Hepatocyte (in vitro differentiated cells): ENCODE results near the gene MFSD6. TPM values are rescaled to one million over a fixed set of nuclear protein-coding genes. Genes with fewer than 3 reads are reported as not detected.
A peak's percentile ranks its signal among the peaks of the same experiment; 100 is the strongest.

Source experiments
- DNase-seq: peaks from one replicate; pipeline ENCODE4 v3.0.0-alpha.2; 2016; ENCODE audit warnings: low spot score
- H2AFZ ChIP-seq: fragments of 200-600 bp; sonication (generic); 2 replicates; pipeline ENCODE4 v1.6.0; 2016; ENCODE audit warnings: antibody characterized with exemption, mild to moderate bottlenecking
- H3K27ac ChIP-seq: fragments of 200-600 bp; sonication (generic); 2 replicates; pipeline ENCODE4 v1.5.1; 2016; ENCODE audit warnings: mild to moderate bottlenecking
- H3K27me3 ChIP-seq: fragments of 200-600 bp; sonication (generic); 2 replicates; pipeline ENCODE4 v1.6.1; 2016
- H3K36me3 ChIP-seq: fragments of 200-600 bp; sonication (generic); replicated peaks from 2 replicates; pipeline ENCODE4 v1.5.1; 2016; ENCODE audit warnings: low read depth; ENCODE audit not compliant: insufficient read depth
- H3K4me1 ChIP-seq: fragments of 200-600 bp; sonication (generic); 2 replicates; pipeline ENCODE4 v1.5.1; 2016; ENCODE audit warnings: mild to moderate bottlenecking, moderate library complexity; ENCODE audit not compliant: insufficient read depth
- H3K4me2 ChIP-seq: fragments of 200-600 bp; sonication (generic); 2 replicates; pipeline ENCODE4 v1.6.0; 2016
- H3K4me3 ChIP-seq: fragments of 200-600 bp; sonication (generic); 2 replicates; pipeline ENCODE4 v1.5.1; 2016; ENCODE audit warnings: mild to moderate bottlenecking
- H3K79me2 ChIP-seq: fragments of 200-600 bp; sonication (generic); 2 replicates; pipeline ENCODE4 v1.6.0; 2017; ENCODE audit warnings: mild to moderate bottlenecking
- H3K9me2 ChIP-seq: fragments of 200-600 bp; sonication (generic); replicated peaks from 2 replicates; pipeline ENCODE4 v1.6.0; 2017; ENCODE audit warnings: mild to moderate bottlenecking; ENCODE audit not compliant: insufficient read depth
- H3K9me3 ChIP-seq: fragments of 200-600 bp; sonication (generic); 2 replicates; pipeline ENCODE4 v1.5.1; 2016; ENCODE audit warnings: low read depth, mild to moderate bottlenecking
- H4K20me1 ChIP-seq: fragments of 200-600 bp; sonication (generic); 2 replicates; pipeline ENCODE4 v1.6.0; 2016; ENCODE audit warnings: mild to moderate bottlenecking; ENCODE audit not compliant: insufficient read depth, poor library complexity, severe bottlenecking
- EZH2 ChIP-seq: fragments of 200-600 bp; sonication (generic); IDR thresholded peaks from 2 replicates; pipeline ENCODE4 v1.6.1; 2016; ENCODE audit warnings: antibody characterized with exemption, mild to moderate bottlenecking, borderline replicate concordance
- EZH2phosphoT487 ChIP-seq: fragments of 200-600 bp; sonication (generic); IDR thresholded peaks from one replicate; pipeline ENCODE4 v1.6.1; 2018; ENCODE audit warnings: antibody characterized with exemption, mild to moderate bottlenecking, low read depth, moderate library complexity; ENCODE audit not compliant: unreplicated experiment, severe bottlenecking
- WGBS: methylation state at CpG from one replicate; pipeline ENCODE4 v1.1.6; 2016; ENCODE audit warnings: low lambda C conversion rate; ENCODE audit errors: missing lambda C conversion rate; 5-methylcytosine and 5-hydroxymethylcytosine counted together
- polyA plus RNA-seq: library from polyadenylated mRNA; unstranded; fragments of >200 nt; fragmentation: Nextera tagmentation; extraction: Ambion mirVana; gene quantifications from 2 replicates; pipeline ENCODE4 v1.2.1, GENCODE V29; 2016
- total RNA-seq: library from RNA; depleted of rRNA; stranded (reverse); fragments of >200 nt; gene quantifications from 2 replicates; pipeline ENCODE4 v1.2.3, GENCODE V29; 2014
- TF ChIP-seq, protein P1 (sequence below): fragments of 200-600 bp; sonication (generic); IDR thresholded peaks from 2 replicates; pipeline ENCODE4 v1.5.1; 2016; ENCODE audit warnings: antibody characterized with exemption, mild to moderate bottlenecking; ENCODE audit not compliant: poor library complexity

MFSD6 gene
- total and polyA plus RNA-seq, 2 experiments from 2014 or later, result 9.7 to 15.9 TPM

DNA sequence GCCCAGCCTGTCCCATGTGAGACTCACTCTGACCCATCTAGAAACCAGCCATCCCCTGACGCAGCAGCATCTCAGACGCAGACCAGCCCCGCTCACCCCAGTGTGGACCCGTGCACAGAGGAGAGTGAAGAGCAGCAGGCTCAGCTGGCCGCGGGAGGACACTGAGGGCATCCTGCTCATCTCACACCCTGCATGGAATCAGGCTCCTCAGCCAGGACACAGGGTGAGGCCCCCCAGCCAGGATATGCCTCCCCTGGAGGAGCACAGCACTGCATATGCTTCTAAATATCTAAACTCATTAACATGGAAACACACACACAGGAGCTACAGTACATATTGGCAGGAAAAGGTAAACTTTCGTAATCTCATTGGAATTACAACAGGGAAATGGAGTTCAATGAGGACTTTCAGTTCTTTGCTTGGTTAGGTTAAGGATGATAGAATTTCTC, 91.9 kb downstream of the MFSD6 start:
- Histone ChIP-seq H3K9me3 (no peaks in the 10 kb centered on the region), H3K4me1 (no peaks in the 10 kb centered on the region), H3K36me3 (no peaks in the 10 kb centered on the region), H3K27ac (peak overlapping the region; percentile 27), H3K4me2 (no peak overlapping the region), H3K27me3 (no peaks in the 10 kb centered on the region), H3K79me2 (no peaks in the 10 kb centered on the region), H4K20me1 (no peaks in the 10 kb centered on the region), H2AFZ (no peak overlapping the region), H3K9me2 (no peaks in the 10 kb centered on the region), H3K4me3 (no peak overlapping the region)
- WGBS, result 79% methylated on average over 7 of the region's 7 CpGs
- DNase-seq, result no peak
- TF ChIP-seq EZH2 (no peak), EZH2phosphoT487 (no peak)
- TF ChIP-seq, protein P1, sequence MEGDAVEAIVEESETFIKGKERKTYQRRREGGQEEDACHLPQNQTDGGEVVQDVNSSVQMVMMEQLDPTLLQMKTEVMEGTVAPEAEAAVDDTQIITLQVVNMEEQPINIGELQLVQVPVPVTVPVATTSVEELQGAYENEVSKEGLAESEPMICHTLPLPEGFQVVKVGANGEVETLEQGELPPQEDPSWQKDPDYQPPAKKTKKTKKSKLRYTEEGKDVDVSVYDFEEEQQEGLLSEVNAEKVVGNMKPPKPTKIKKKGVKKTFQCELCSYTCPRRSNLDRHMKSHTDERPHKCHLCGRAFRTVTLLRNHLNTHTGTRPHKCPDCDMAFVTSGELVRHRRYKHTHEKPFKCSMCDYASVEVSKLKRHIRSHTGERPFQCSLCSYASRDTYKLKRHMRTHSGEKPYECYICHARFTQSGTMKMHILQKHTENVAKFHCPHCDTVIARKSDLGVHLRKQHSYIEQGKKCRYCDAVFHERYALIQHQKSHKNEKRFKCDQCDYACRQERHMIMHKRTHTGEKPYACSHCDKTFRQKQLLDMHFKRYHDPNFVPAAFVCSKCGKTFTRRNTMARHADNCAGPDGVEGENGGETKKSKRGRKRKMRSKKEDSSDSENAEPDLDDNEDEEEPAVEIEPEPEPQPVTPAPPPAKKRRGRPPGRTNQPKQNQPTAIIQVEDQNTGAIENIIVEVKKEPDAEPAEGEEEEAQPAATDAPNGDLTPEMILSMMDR, result no peak

DNA sequence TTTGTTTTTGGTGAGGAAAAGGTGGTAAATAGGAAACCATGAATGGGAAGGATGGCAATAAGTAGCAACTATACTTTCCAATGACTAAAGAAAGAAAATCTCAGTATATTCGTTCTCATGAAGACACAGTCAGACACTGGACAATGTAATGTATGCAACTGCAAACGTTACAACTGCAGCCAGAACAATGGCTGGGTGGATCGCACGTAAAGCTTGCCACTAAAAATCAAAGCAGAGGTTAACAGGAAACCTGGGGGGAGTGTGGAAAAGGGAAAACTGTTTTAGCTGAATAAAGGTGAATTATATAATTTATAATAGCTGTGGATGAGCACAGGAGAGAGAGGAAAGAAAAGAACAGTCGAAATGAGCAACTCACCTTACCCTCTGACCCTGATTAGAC, 93.1 kb downstream of the MFSD6 start:
- Histone ChIP-seq H3K79me2 (no peaks in the 10 kb centered on the region), H3K9me2 (no peaks in the 10 kb centered on the region), H2AFZ (no peak overlapping the region), H4K20me1 (no peaks in the 10 kb centered on the region), H3K36me3 (no peaks in the 10 kb centered on the region), H3K9me3 (no peaks in the 10 kb centered on the region), H3K4me3 (no peak overlapping the region), H3K4me2 (no peak overlapping the region), H3K4me1 (no peaks in the 10 kb centered on the region), H3K27ac (no peak overlapping the region), H3K27me3 (no peaks in the 10 kb centered on the region)
- no peak for DNase-seq
- TF ChIP-seq, protein P1, result no peak
- TF ChIP-seq EZH2phosphoT487, result no peak
- no peak for TF ChIP-seq EZH2
- WGBS, result 84% methylated on average over 5 of the region's 5 CpGs

DNA sequence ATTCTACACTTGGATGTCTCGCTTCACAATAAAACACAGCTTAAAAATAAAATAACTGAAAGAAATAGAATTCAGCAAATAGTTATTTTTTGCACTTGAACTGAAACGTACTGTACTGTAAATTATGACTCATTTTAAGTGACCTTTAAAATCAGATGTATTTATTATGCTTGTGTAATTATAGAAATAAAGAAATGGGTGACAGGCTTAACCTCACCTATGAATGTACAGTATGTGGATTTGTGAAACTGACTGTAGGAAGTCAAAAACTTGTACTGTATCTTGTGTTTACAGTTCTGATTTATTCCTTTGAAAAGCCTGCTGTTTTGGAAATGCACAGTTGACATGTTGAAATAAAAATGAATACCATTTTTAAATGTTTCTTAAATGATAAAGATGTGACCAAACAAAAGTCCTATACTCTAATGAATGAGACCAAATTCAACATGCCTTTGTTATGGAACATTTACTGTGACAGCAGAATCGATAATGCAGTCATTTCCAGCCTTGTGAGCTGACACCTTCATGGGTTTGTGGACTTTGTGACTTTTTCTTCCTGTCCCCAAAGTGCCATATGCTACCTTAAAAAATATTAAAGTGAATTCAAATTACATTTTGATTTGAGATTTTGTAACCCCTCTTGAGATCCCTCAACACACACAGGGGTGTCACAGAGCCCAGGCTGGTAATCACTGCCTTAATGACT, 93.7 kb downstream of the MFSD6 start:
- TF ChIP-seq, protein P1, result no peak
- TF ChIP-seq EZH2 (no peak), EZH2phosphoT487 (no peak)
- WGBS, result 84% methylated on average over 3 of the region's 3 CpGs
- Histone ChIP-seq H3K4me3 (no peak overlapping the region), H3K27ac (no peak overlapping the region), H3K4me1 (no peaks in the 10 kb centered on the region), H3K27me3 (no peaks in the 10 kb centered on the region), H2AFZ (no peak overlapping the region), H3K4me2 (no peak overlapping the region), H3K79me2 (no peaks in the 10 kb centered on the region), H3K9me3 (no peaks in the 10 kb centered on the region), H3K9me2 (no peaks in the 10 kb centered on the region), H4K20me1 (no peaks in the 10 kb centered on the region), H3K36me3 (no peaks in the 10 kb centered on the region)
- no peak for DNase-seq
